Measurements from ENCODE around the gene MRTFA.

The MRTFA gene

GRCh38 chr22:40463017-40463631 is 173.4 kb downstream of the MRTFA start:
- no peak for DNase-seq (ENCODE audit: low spot score)

GRCh38 chr22:40462195-40462984 is 174.1 kb downstream of the MRTFA start:
- DNase-seq (ENCODE audit: low spot score): no peak

GRCh38 chr22:40453671-40454070 is 182.8 kb downstream of the MRTFA start:
- DNase-seq (ENCODE audit: low spot score): no peak

GRCh38 chr22:40452730-40453487 is 183.6 kb downstream of the MRTFA start:
- no peak for DNase-seq (ENCODE audit: low spot score)

GRCh38 chr22:40451210-40451609 is 185.3 kb downstream of the MRTFA start:
- DNase-seq (ENCODE audit: low spot score): no peak

- DNase-seq (ENCODE audit: low spot score): no peak
These were observed 185.9 kb downstream of the MRTFA start for GRCh38 chr22:40450616-40451015.

GRCh38 chr22:40449676-40450035 is 186.9 kb downstream of the MRTFA start:
- no peak for DNase-seq (ENCODE audit: low spot score)

GRCh38 chr22:40446203-40446602 is 190.3 kb downstream of the MRTFA start:
- no peak for DNase-seq (ENCODE audit: low spot score)

- no peak for DNase-seq (ENCODE audit: low spot score)
These were observed 192.2 kb downstream of the MRTFA start for GRCh38 chr22:40444178-40444831.

GRCh38 chr22:40443732-40444131 is 192.8 kb downstream of the MRTFA start:
- DNase-seq (ENCODE audit: low spot score): no peak

GRCh38 chr22:40441761-40442390 is 194.6 kb downstream of the MRTFA start:
- no peak for DNase-seq (ENCODE audit: low spot score)

GRCh38 chr22:40436505-40437431 is 199.8 kb downstream of the MRTFA start:
- DNase-seq (ENCODE audit: low spot score): peak; percentile 55

GRCh38 chr22:40434745-40435144 is 201.8 kb downstream of the MRTFA start:
- DNase-seq (ENCODE audit: low spot score): no peak

- no peak for DNase-seq (ENCODE audit: low spot score)
These were observed 202.4 kb downstream of the MRTFA start for GRCh38 chr22:40434106-40434505.

GRCh38 chr22:40433416-40434090 is 203.0 kb downstream of the MRTFA start:
- DNase-seq (ENCODE audit: low spot score): no peak

GRCh38 chr22:40432625-40433024 is 203.9 kb downstream of the MRTFA start:
- no peak for DNase-seq (ENCODE audit: low spot score)

GRCh38 chr22:40432157-40432556 is 204.4 kb downstream of the MRTFA start:
- no peak for DNase-seq (ENCODE audit: low spot score)

GRCh38 chr22:40430991-40431390 is 205.5 kb downstream of the MRTFA start:
- DNase-seq (ENCODE audit: low spot score): no peak

- no peak for DNase-seq (ENCODE audit: low spot score)
These were observed 207.0 kb downstream of the MRTFA start for GRCh38 chr22:40429481-40429880.

- DNase-seq (ENCODE audit: low spot score): no peak
These were observed 207.7 kb downstream of the MRTFA start for GRCh38 chr22:40428796-40429195.
